ELR (cell line): Measurements from ENCODE around the gene SOX6.
A peak's percentile ranks its signal among the peaks of the same experiment; 100 is the strongest.

Source experiments
- DNase-seq: peaks from one replicate; pipeline ENCODE4 v3.0.0-alpha.2; 2015; ENCODE audit warnings: low read depth

SOX6 gene

GRCh38 chr11:15957234-15957633, 399.1 kb downstream of the SOX6 start:
- no peak for DNase-seq

- DNase-seq = no peak
These were observed 400.0 kb downstream of the SOX6 start for GRCh38 chr11:15956302-15956701.

GRCh38 chr11:15955595-15955994, 400.8 kb downstream of the SOX6 start:
- DNase-seq = no peak

GRCh38 chr11:15947681-15948648, 408.4 kb downstream of the SOX6 start:
- no peak for DNase-seq

- no peak for DNase-seq
These were observed 410.6 kb downstream of the SOX6 start for GRCh38 chr11:15945726-15946125.

- DNase-seq = no peak
These were observed 411.9 kb downstream of the SOX6 start for GRCh38 chr11:15944460-15944859.

GRCh38 chr11:15943418-15944197, 412.7 kb downstream of the SOX6 start:
- no peak for DNase-seq

- DNase-seq = no peak
These were observed 413.4 kb downstream of the SOX6 start for GRCh38 chr11:15942936-15943335.

GRCh38 chr11:15942126-15942525, 414.2 kb downstream of the SOX6 start:
- no peak for DNase-seq

- peak; percentile 32 for DNase-seq
These were observed 415.1 kb downstream of the SOX6 start for GRCh38 chr11:15941206-15941770.

GRCh38 chr11:15940462-15941205, 415.7 kb downstream of the SOX6 start:
- DNase-seq = no peak

GRCh38 chr11:15938983-15939382, 417.4 kb downstream of the SOX6 start:
- no peak for DNase-seq

- DNase-seq = no peak
These were observed 418.2 kb downstream of the SOX6 start for GRCh38 chr11:15938121-15938611.

- DNase-seq = no peak
These were observed 418.7 kb downstream of the SOX6 start for GRCh38 chr11:15937601-15938120.

GRCh38 chr11:15936011-15936410, 420.3 kb downstream of the SOX6 start:
- DNase-seq = no peak

GRCh38 chr11:15935373-15935772, 421.0 kb downstream of the SOX6 start:
- DNase-seq = no peak

GRCh38 chr11:15933886-15934625, 422.3 kb downstream of the SOX6 start:
- no peak for DNase-seq

- no peak for DNase-seq
These were observed 423.9 kb downstream of the SOX6 start for GRCh38 chr11:15932417-15932816.

GRCh38 chr11:15931497-15931896, 424.8 kb downstream of the SOX6 start:
- no peak for DNase-seq

GRCh38 chr11:15930442-15931025, 425.8 kb downstream of the SOX6 start:
- no peak for DNase-seq
